Endothelial cell of umbilical vein (primary cell): ENCODE data around the gene HSF2. TPM values are rescaled to one million over a fixed set of nuclear protein-coding genes. Genes with fewer than 3 reads are reported as not detected.

Experiments
- BruUV-seq: library from RNA; stranded (reverse); fragments of 400-500 nt; replicated peaks from 2 replicates; lab custom pipeline; 2021; lab: Mats Ljungman, UMichigan
- CTCF ChIA-PET: fragments of 300-600, 350-600 bp; sonication (Branson Sonifier 250); formaldehyde crosslinking; loops from one replicate; lab custom pipeline; 2021; ENCODE audit warnings: antibody characterized with exemption, inconsistent platforms; lab: Charles Lee
- POLR2A ChIA-PET: fragments of 300-600, 350-600 bp; sonication (Branson Sonifier 250); formaldehyde crosslinking; loops from one replicate; lab custom pipeline; 2021; ENCODE audit warnings: antibody characterized with exemption, inconsistent platforms; lab: Charles Lee
- DNase-seq: peaks from one replicate; pipeline ENCODE4 v3.0.0-alpha.2; 2011; ENCODE audit warnings: low read depth, low spot score
- FAIRE-seq: peaks from 2 replicates; lab custom pipeline; 2011; peaks lifted over from hg19 to GRCh38; lab: Jason Lieb, UNC
- H2AFZ ChIP-seq: 2 replicates; pipeline ENCODE4 v1.6.0; 2012; ENCODE audit warnings: low read depth, low read length, control low read depth, inconsistent platforms
- H3K27ac ChIP-seq: 2 replicates; pipeline ENCODE4 v1.5.1; 2011; ENCODE audit warnings: low read depth, mild to moderate bottlenecking, control low read depth, low read length, moderate library complexity; ENCODE audit not compliant: insufficient read depth
- H3K27me3 ChIP-seq, 2 experiments: 2 replicates each; pipeline versions ENCODE4 v1.6.0 to v1.6.1; 2011; ENCODE audit warnings: low read length in 2 of 2, mixed read lengths in 1 of 2; ENCODE audit not compliant: control insufficient read depth in 2 of 2, insufficient read depth in 2 of 2
- H3K36me3 ChIP-seq, 2 experiments: 2 replicates in 1 of 2; 3 replicates in 1 of 2; pipeline ENCODE4 v1.5.1; 2011; ENCODE audit warnings: low read length in 2 of 2, mild to moderate bottlenecking in 1 of 2, moderate library complexity in 1 of 2; ENCODE audit not compliant: control insufficient read depth in 2 of 2, insufficient read depth in 2 of 2; ENCODE audit errors: extremely low read depth in 1 of 2
- H3K4me1 ChIP-seq: 3 replicates; pipeline ENCODE4 v1.5.1; 2011; ENCODE audit warnings: mild to moderate bottlenecking, low read length; ENCODE audit not compliant: control insufficient read depth, insufficient read depth; ENCODE audit errors: extremely low read depth
- H3K4me2 ChIP-seq: 2 replicates; pipeline ENCODE4 v1.6.1; 2011; ENCODE audit warnings: low read length, control low read depth, mixed read lengths; ENCODE audit not compliant: insufficient read depth
- H3K4me3 ChIP-seq, 3 experiments: fragments of 200-600 bp in 1 of 3; sonication (generic), shearing (Covaris generic) in 1 of 3; replicated peaks in 1 of 3; 2 replicates each; pipeline ENCODE4 v1.5.1; 2011 to 2016; ENCODE audit warnings: control low read depth in 3 of 3, low read length in 3 of 3, mild to moderate bottlenecking in 2 of 3, inconsistent platforms in 1 of 3, low read depth in 1 of 3, moderate library complexity in 1 of 3; ENCODE audit not compliant: insufficient read depth in 1 of 3
- H3K79me2 ChIP-seq: 2 replicates; pipeline ENCODE4 v1.6.0; 2012; ENCODE audit warnings: low read length, inconsistent platforms; ENCODE audit not compliant: control insufficient read depth, insufficient read depth
- H3K9ac ChIP-seq: replicated peaks from 2 replicates; pipeline ENCODE3; 2011; ENCODE audit warnings: low read length, control low read depth; ENCODE audit not compliant: insufficient read depth; ENCODE audit errors: extremely low read depth
- H3K9me1 ChIP-seq: replicated peaks from 3 replicates; pipeline ENCODE4 v1.6.0; 2011; ENCODE audit warnings: mild to moderate bottlenecking, low read length; ENCODE audit not compliant: control insufficient read depth, insufficient read depth; ENCODE audit errors: extremely low read depth
- H3K9me3 ChIP-seq: replicated peaks from 2 replicates; pipeline ENCODE4 v1.5.1; 2012; ENCODE audit warnings: low read length, inconsistent platforms; ENCODE audit not compliant: control insufficient read depth, insufficient read depth
- H4K20me1 ChIP-seq: replicated peaks from 2 replicates; pipeline ENCODE3; 2011; ENCODE audit warnings: mild to moderate bottlenecking, low read length; ENCODE audit not compliant: control insufficient read depth, insufficient read depth; ENCODE audit errors: extremely low read depth
- CTCF ChIP-seq, 2 donors: IDR thresholded peaks; 1 replicate in 1 of 2; 2 replicates in 1 of 2; pipeline ENCODE4 v1.5.1; 2011; ENCODE audit warnings: low read length in 2 of 2, mild to moderate bottlenecking in 2 of 2, moderate library complexity in 2 of 2, control low read depth in 1 of 2, inconsistent platforms in 1 of 2, low read depth in 1 of 2; ENCODE audit not compliant: insufficient read depth in 1 of 2; ENCODE audit errors: extremely low read depth in 1 of 2
- EZH2 ChIP-seq: IDR thresholded peaks from 2 replicates; pipeline ENCODE4 v1.6.1; 2012; ENCODE audit warnings: borderline replicate concordance, low read depth, mild to moderate bottlenecking, moderate library complexity, low read length, inconsistent platforms; ENCODE audit not compliant: severe bottlenecking
- FOS ChIP-seq: IDR thresholded peaks from 2 replicates; pipeline ENCODE4 v1.6.1; 2011; ENCODE audit warnings: mild to moderate bottlenecking, low read length, moderate library complexity, borderline replicate concordance; ENCODE audit not compliant: insufficient read depth
- GATA2 ChIP-seq: IDR thresholded peaks from 2 replicates; pipeline ENCODE4 v1.7.0; 2011; ENCODE audit warnings: low read depth, mild to moderate bottlenecking, moderate library complexity, mixed read lengths, low read length; ENCODE audit not compliant: insufficient read length, insufficient read depth
- JUN ChIP-seq: IDR thresholded peaks from 2 replicates; pipeline ENCODE4 v1.6.1; 2011; ENCODE audit warnings: borderline replicate concordance, low read depth; ENCODE audit not compliant: insufficient read length, insufficient read depth
- MAX ChIP-seq: IDR thresholded peaks from 2 replicates; pipeline ENCODE4 v1.6.1; 2011; ENCODE audit not compliant: insufficient read depth, insufficient read length
- MYC ChIP-seq: IDR thresholded peaks from one replicate; pipeline ENCODE4 v1.6.1; 2011; ENCODE audit warnings: mild to moderate bottlenecking, low read depth, low read length
- POLR2A ChIP-seq: IDR thresholded peaks from 2 replicates; pipeline ENCODE4 v1.6.1; 2012; ENCODE audit warnings: low read depth, mild to moderate bottlenecking, control low read depth, low read length
- POLR2AphosphoS5 ChIP-seq: IDR thresholded peaks from 2 replicates; pipeline ENCODE4 v1.6.1; 2012; ENCODE audit warnings: low read depth, mild to moderate bottlenecking, control low read depth, low read length, moderate library complexity; ENCODE audit not compliant: insufficient read depth
- dilution Hi-C: fragments of 300-500 bp; cut with MboI; formaldehyde crosslinking; loops from one replicate; pipeline ENCODE4 v1.15.0; 2019; ENCODE audit warnings: low sequenced_read_pairs; ENCODE audit not compliant: extremely low pct_ligation_motif_present
- intact Hi-C: fragments of 100-400 bp; cut with micrococcal nuclease; formaldehyde crosslinking; loops from one replicate; pipeline ENCODE4 v1.10.0; 2022
- polyA plus RNA-seq, 4 experiments: library from polyadenylated mRNA; depleted of rRNA in 3 of 4; stranded (reverse) in 3 of 4; unstranded in 1 of 4; fragments of >200 nt; gene quantifications; 2 replicates each; pipeline versions ENCODE4 v1.2.1 to v1.2.3, GENCODE V29; 2011 to 2012; ENCODE audit warnings: missing spikeins in 1 of 4
- total RNA-seq: library from RNA; stranded (reverse); gene quantifications from 2 replicates; pipeline ENCODE4 v1.2.3, GENCODE V29; 2021

The HSF2 gene
- total and polyA plus RNA-seq, 2 donors (not counting 3 experiments of a cell fraction or from before 2014, with no cell fraction given) = 8.0 to 13.3 TPM

- Histone ChIP-seq H2AFZ (peak within 1 kb of the TSS; percentile 83), H4K20me1 (peaks cover 7% of the 10 kb centered on the region), H3K4me1 (peaks cover 8% of the 10 kb centered on the region), H3K9ac (peak within 1 kb of the TSS; percentile 97), H3K79me2 (peaks cover 52% of the 10 kb centered on the region), H3K9me3 (no peaks in the 10 kb centered on the region), H3K9me1 (no peaks in the 10 kb centered on the region), H3K36me3 (peaks cover 0 to under 1% of the 10 kb centered on the region in 2 experiments), H3K4me2 (peak within 1 kb of the TSS; percentile 95), H3K27me3 (no peaks in the 10 kb centered on the region), H3K4me3 (peak within 1 kb of the TSS; percentile 83 to 98 (median 97)), H3K27ac (peak within 1 kb of the TSS; percentile 91)
- TF ChIP-seq POLR2A (peak; percentile 82), MYC (no peak), POLR2AphosphoS5 (peak; percentile 69)
- ChIA-PET CTCF (interaction anchor here (1.1 to 1.7 kb wide), 3 partner anchors 21 to 1244 kb away, joined by 3 to 6 read pairs (median 6); no protein-coding TSS in a partner anchor), POLR2A (interaction anchor here (0.7 kb wide), 1 partner anchor 72 kb away, joined by 3 read pairs; the partner anchor contains the start of gene HSF2)
- DNase-seq = peak; percentile 97
- dilution Hi-C loops = no loop called here
- intact Hi-C loops = loop anchor here (1.0 to 5.0 kb wide), 3 partner anchors 72 to 1034 kb away; partner anchors contain the start of genes GJA1, HSF2 and SMPDL3A
- TSS peak; percentile 70 for BruUV-seq
- peak; percentile 88 for FAIRE-seq
Observed at GRCh38 chr6:122471107-122472021, 71.9 kb downstream of the HSF2 start, which contains the start of gene SERINC1. Gene SERINC1 (minus strand): TSS chr6:122471807. CDS start chr6:122471737, 70 bp downstream.

GRCh38 chr6:122472022-122472340 lies 72.5 kb downstream of the HSF2 start:
- FAIRE-seq (no peak), DNase-seq (no peak)
- intact Hi-C loops = loop anchor here (5.0 kb wide), 2 partner anchors 315 to 1035 kb away; partner anchors contain the start of genes GJA1 and SMPDL3A
- Histone ChIP-seq H3K27ac (peak overlapping the region; percentile 91), H3K27me3 (no peaks in the 10 kb centered on the region), H2AFZ (peak overlapping the region; percentile 83), H3K36me3 (no peaks in the 10 kb centered on the region), H3K4me1 (peaks cover 8% of the 10 kb centered on the region), H3K4me2 (peak overlapping the region; percentile 77), H3K79me2 (peaks cover 46% of the 10 kb centered on the region), H3K4me3 (peak overlapping the region; percentile 18 to 98 (median 97)), H3K9me1 (no peaks in the 10 kb centered on the region), H3K9me3 (no peaks in the 10 kb centered on the region), H4K20me1 (peaks cover 2% of the 10 kb centered on the region), H3K9ac (peak overlapping the region; percentile 97)
- no TSS peak for BruUV-seq
- TF ChIP-seq POLR2A (no peak), POLR2AphosphoS5 (no peak), GATA2 (no peak), MYC (no peak), JUN (no peak), EZH2 (no peak), FOS (no peak), MAX (no peak), CTCF (IDR thresholded peaks at IDR 0.05; ENCODE audit: extremely low read depth in 1 of 2, insufficient read depth in 1 of 2, low read depth in 1 of 2, low read length in 2 of 2) (no peak)
- ChIA-PET POLR2A (no interaction called here), CTCF (interaction anchor here (1.1 to 1.7 kb wide), 2 partner anchors 20 to 1243 kb away, joined by 3 to 6 read pairs; no protein-coding TSS in a partner anchor)
- dilution Hi-C loops = no loop called here
